ENCODE measurements around the gene TBC1D17.

Gene TBC1D17

GRCh38 chr19:49862391-49863253 lies 14.9 kb upstream of the TBC1D17 start:
- peak; percentile 31 to 36 for DNase-seq

DNA sequence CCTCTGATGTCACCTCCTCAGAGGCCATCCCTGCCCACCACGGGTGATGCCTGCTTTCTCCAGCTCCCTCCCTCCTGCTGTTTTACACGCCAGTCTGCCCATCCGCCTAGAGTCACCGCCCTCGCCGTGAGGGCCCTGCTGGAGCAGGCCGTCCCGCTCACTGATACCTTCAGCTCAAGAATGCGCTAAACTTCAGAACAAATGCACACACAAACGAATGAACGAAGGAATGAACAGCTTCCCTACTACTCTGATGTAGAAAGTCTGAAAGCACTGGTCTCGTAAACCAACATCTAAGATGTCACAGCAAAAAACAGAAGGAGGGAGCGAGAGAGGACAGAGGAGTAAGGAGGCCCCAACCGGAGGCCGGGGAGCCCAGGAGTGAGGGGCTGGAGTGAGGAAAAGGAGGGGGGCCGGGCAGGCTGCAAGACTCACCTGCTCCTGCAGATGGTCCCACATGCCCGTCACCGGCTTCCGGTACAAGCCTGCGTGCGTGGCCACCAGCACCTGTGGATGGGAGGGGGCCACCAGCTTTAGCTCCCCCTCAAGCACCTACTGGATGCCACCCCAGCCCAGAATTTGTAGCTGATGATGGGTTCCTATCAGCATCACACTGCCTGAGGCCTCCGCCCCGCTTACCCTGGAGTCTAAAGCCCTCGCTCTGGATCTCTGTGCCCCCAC lies 14.1 kb upstream of the TBC1D17 start:
- no peak for DNase-seq

DNA sequence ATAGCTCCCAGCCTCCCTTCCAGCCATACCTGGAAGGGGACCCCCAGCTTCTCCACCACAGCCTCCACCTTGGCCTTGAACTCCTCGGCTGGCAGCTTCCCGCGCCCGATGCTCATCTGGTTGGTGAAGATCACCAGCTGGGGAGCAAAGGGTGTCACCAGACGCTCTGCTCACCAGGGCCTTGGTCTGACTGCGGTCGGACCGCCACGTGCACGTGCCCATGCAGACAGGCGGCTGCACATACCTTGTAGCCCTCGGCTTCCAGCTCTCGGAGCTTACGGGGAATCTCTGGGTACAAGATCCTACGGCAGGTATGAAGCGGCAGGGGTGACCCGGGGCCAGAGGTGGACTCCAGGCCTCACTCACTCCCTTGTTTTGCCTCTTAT lies 13.6 kb upstream of the TBC1D17 start:
- DNase-seq: no peak

- DNase-seq: peak in 1 of 2 experiments; percentile 59
Measured at GRCh38 chr19:49864890-49865289, 12.6 kb upstream of the TBC1D17 start.

DNA sequence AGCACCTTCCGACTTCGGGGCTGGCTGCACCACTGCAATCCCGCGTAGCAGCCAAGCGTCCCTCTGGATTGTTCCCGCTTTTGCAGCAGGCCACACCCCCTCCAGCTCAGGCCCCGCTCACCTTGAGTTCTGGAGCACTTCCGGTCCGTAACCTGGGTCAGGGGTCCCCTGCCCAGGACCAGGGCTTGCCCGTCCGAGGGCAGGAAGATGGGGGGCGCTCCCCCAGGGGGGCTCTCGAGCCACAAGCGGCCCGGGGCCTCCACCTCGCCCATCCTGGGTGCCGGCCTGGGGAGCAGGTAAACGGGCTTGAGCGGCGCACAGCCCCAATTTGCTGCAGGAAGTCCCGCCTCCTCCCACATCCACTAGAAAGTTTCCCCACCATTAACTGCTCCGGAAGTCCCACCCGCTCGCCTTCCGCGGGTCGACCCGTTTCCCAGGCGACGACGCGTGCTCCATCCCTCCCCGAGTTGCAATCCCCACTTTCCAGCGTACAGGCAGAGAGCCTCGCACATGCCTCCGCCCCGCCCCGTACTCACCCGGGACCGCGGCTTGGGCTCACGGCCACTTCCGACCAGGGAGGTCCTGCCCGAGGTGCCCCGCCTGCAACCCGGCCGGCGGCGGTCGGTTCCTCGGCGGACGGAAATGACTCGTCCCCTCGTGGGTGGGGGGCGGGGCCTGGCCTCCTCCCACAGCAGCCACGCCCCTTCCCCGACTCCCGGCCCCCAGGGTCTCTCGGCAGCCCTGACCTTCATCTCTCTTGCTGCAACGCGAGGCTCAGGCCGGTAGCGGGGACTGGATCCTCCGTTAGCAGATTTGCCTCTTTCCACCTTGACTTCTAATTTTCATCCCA lies 10.3 kb upstream of the TBC1D17 start, which contains the start of gene PNKP:
Gene PNKP (minus strand): TSS at position 644 of the 850 bp plus-strand sequence. CDS start 372 bp downstream, at position 272.
- peak; percentile 92 to 95 for DNase-seq

- no peak for DNase-seq
Measured at GRCh38 chr19:49869009-49869483, 8.5 kb upstream of the TBC1D17 start.

GRCh38 chr19:49869484-49870308 lies 7.8 kb upstream of the TBC1D17 start:
- DNase-seq: peak; percentile 100

GRCh38 chr19:49870309-49870901 lies 7.1 kb upstream of the TBC1D17 start:
- no peak for DNase-seq

DNA sequence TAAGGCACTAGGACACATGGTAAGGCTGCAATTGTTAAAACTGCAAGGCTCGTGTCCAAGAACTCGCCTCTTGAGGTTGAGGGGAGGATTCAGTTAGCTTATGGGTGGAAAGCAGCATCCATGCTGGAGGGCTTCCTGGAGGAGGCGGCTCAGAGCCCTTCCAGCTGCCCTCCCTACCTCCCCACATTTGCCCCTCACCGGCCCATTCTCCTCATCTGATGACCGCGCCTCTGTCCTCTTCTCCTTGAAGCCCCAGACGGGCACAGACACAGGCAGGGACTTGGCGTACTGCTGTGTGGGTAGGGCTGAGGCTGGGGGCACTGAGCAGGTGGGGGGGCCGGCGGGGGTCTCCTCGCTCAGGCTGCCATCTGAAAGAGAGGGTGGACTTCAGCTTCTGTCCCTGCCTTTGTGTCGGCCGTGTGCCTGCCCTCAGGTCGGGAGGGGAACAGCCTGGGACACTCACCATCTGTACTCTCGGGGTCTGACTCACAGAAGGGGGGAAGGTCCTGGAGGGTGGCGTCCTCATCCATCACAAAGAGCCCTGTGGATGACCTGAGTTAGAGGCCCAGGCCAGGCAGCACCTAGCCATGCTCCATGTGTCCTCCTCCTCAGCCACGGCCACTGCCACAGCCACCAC lies 6.0 kb upstream of the TBC1D17 start:
- no peak for DNase-seq

GRCh38 chr19:49872245-49873128 lies 5.0 kb upstream of the TBC1D17 start:
- DNase-seq: no peak

DNA sequence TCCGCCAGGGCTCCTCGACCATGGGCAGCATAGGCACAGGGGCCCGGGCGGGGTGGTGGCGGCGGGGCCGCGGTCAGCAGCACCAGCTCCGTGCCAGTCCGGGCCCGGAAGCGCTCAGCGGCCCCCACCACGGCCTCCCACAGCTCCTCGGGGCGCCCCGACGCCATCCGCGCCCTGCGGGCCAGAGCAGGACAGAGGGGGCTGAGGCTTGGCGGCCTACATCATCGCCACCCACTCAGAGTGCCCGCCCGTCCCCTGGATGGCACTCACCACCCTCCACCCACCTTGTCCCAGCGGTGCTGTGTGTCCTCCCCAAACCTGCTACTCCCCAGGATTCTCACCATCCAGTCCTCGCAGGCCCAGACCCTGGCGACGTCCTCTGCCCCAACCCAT lies 4.4 kb upstream of the TBC1D17 start:
- no peak for DNase-seq

GRCh38 chr19:49873834-49874233 lies 3.7 kb upstream of the TBC1D17 start:
- DNase-seq: no peak

DNA sequence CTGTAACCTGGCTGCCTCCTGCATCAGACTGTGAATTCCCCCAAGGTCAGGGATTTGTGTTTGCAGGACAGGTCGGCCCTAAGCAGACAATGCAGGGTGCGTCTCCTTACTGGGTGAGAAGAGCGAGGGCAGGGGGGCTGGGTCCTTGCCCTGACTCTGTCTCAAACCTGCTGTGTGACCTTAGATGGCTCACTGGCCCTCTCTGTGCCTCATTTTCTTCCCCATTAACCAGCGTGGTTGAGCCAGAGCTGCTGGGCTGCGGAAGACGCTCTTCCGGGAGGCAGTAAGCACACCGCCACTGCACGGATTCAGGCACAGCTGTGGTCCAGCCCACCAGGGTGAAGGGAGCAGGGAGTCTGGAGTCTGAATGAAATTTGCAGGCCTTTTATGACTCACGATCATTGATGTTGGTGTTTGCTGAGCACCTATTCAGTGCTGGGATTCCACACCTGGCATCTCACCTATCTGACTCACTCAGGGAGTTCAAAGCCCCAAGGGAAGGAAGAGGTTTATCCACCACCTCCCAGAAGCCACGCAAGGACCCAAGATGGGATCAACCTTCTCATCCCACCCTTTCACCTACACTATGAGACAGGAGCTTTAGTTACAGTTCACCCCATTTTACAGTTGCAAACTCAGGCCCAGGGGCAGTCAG lies 2.9 kb upstream of the TBC1D17 start:
- DNase-seq: no peak

- no peak for DNase-seq
Measured at GRCh38 chr19:49875177-49875576, 2.3 kb upstream of the TBC1D17 start.

DNA sequence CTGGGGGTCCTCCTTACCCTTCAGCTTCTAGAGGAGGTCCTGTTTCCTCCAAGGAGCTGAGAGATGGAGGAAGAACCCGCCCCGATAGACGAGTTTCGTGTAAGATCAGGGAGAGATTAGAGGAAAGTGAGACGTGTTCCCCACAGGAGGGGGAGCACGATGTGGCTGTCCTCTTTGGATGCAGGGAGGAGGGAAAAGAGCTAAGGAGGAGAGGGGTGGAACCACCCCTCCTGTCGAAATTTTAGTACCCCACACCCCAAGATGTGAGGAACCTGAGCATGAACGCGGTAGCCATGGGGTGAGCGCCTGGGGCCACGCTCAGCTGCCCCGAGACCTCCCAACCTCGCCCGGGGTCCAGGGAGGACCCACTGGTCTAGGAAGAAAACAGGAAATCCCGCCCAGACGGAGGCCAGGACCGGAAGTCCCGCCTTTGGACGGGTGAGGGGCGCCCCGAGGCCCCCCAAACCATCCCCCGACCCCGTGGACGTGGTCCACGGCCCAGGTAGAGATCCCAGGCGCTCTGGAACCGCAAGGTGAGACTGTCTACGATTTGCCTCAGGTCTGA lies 1.6 kb upstream of the TBC1D17 start:
- DNase-seq: peak; percentile 18 to 26

- DNase-seq: peak; percentile 95 to 96
Measured at GRCh38 chr19:49876422-49877019, 981 bp upstream of the TBC1D17 start.

DNA sequence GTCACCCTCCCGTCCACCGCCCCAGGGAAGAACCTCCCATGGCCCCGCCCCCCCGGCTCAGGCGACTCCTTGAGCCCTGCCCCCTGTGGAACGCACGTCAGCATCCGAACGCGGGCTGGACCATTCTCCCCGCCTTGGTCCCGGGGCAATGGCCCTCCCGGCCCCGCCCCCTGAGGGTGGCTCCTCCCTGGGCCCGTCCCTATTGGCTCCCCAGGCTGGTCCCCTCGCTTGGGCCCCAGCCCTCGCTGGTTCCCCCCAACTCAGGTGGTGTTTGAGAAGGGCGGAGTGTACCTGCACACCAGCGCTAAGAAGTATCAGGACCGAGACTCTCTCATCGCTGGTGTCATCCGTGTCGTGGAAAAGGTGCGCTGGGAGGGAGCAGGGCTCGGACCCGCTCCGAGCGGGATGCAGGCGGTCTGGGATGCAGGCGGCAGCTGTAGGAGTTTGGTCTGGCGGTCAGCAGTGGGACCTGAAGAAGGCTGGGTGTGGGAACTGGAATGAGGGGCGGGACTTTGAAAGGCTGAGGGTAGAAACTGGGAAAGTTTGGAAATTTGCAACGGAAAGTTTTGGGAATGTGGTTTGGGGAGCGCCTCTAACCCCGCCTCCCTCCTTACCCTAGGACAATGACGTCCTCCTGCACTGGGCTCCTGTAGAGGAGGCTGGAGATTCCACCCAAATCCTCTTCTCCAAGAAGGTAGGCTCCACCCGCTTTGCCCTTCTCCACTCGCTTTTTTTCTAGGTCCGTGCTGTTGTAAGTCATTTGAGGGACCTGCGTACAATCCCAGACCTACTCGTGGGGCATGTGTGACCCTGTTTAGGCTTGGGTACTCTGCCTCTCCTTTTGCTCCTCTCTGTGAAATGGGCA lies 609 bp downstream of the TBC1D17 start:
- DNase-seq: peak; percentile 92 to 95

- DNase-seq: no peak
Measured at GRCh38 chr19:49878744-49879070, 1.2 kb downstream of the TBC1D17 start.

All from Kasumi-1 (cell line).